Measurements from ENCODE around the gene KCNQ4.

Gene KCNQ4

GRCh38 chr1:40842207-40842606 lies 58.6 kb downstream of the KCNQ4 start:
- DNase-seq (ENCODE audit: low read depth): no peak
- TF ChIP-seq CTCF (conservative IDR thresholded peaks at IDR 0.05; ENCODE audit: control insufficient read depth, insufficient read depth, low read depth, low read length): no peak
- H3K4me3 ChIP-seq (ENCODE audit: control insufficient read depth, low read depth, low read length): no peak overlapping the region

- no peak for TF ChIP-seq CTCF (conservative IDR thresholded peaks at IDR 0.05; ENCODE audit: control insufficient read depth, insufficient read depth, low read depth, low read length)
- no peak overlapping the region for H3K4me3 ChIP-seq (ENCODE audit: control insufficient read depth, low read depth, low read length)
- DNase-seq (ENCODE audit: low read depth): no peak
These were observed 59.1 kb downstream of the KCNQ4 start for GRCh38 chr1:40842691-40843090.

GRCh38 chr1:40844079-40844478 lies 60.5 kb downstream of the KCNQ4 start:
- no peak overlapping the region for H3K4me3 ChIP-seq (ENCODE audit: control insufficient read depth, low read depth, low read length)
- no peak for DNase-seq (ENCODE audit: low read depth)
- no peak for TF ChIP-seq CTCF (conservative IDR thresholded peaks at IDR 0.05; ENCODE audit: control insufficient read depth, insufficient read depth, low read depth, low read length)

- no peak for TF ChIP-seq CTCF (conservative IDR thresholded peaks at IDR 0.05; ENCODE audit: control insufficient read depth, insufficient read depth, low read depth, low read length)
- DNase-seq (ENCODE audit: low read depth): no peak
- H3K4me3 ChIP-seq (ENCODE audit: control insufficient read depth, low read depth, low read length): no peak overlapping the region
These were observed 61.6 kb downstream of the KCNQ4 start for GRCh38 chr1:40844887-40845878.

- H3K4me3 ChIP-seq (ENCODE audit: control insufficient read depth, low read depth, low read length): no peak overlapping the region
- DNase-seq (ENCODE audit: low read depth): no peak
- TF ChIP-seq CTCF (conservative IDR thresholded peaks at IDR 0.05; ENCODE audit: control insufficient read depth, insufficient read depth, low read depth, low read length): no peak
These were observed 62.3 kb downstream of the KCNQ4 start for GRCh38 chr1:40845895-40846294.

- no peak for TF ChIP-seq CTCF (conservative IDR thresholded peaks at IDR 0.05; ENCODE audit: control insufficient read depth, insufficient read depth, low read depth, low read length)
- no peak overlapping the region for H3K4me3 ChIP-seq (ENCODE audit: control insufficient read depth, low read depth, low read length)
- peak; percentile 35 for DNase-seq (ENCODE audit: low read depth)
These were observed 63.6 kb downstream of the KCNQ4 start for GRCh38 chr1:40847023-40847745.

Data from fibroblast of mammary gland (primary cell).